Measurements from ENCODE around the gene APP.
"Not testable (repeated sequence)": the region's sequence is repeated elsewhere in the genome, so short reads cannot be mapped to it uniquely, and the experiment has no call there.

APP gene

GRCh38 chr21:26082549-26082948, 88.0 kb downstream of the APP start:
- Histone ChIP-seq H3K9ac (ENCODE audit: low read length) (no peak overlapping the region), H3K4me3 (ENCODE audit: low read length) (no peak overlapping the region), H2AFZ (ENCODE audit: low read length) (no peak overlapping the region), H3K4me1 (ENCODE audit: low read length) (peaks cover 4% of the 10 kb centered on the region; the same call in 1 of the 2 replicates), H3K9me2 (replicated peaks; ENCODE audit: insufficient read depth, low read length) (no peaks in the 10 kb centered on the region), H3K27me3 (replicated peaks; ENCODE audit: insufficient read depth, low read length) (no peaks in the 10 kb centered on the region), H3K9me3 (replicated peaks; ENCODE audit: insufficient read depth, low read length) (no peaks in the 10 kb centered on the region), H3F3A (ENCODE audit: insufficient read depth, low read length) (no peaks in the 10 kb centered on the region), H3K79me2 (ENCODE audit: low read length) (peaks cover 28% of the 10 kb centered on the region), H3K27ac (ENCODE audit: low read length) (no peak overlapping the region), H4K20me1 (ENCODE audit: insufficient read depth, low read length) (no peaks in the 10 kb centered on the region; the same call in 1 of the 2 replicates), H3K4me2 (ENCODE audit: low read depth, low read length) (no peak overlapping the region), H3K36me3 (replicated peaks; ENCODE audit: insufficient read depth, low read length) (no peaks in the 10 kb centered on the region)
- TF ChIP-seq EZH2phosphoT487 (IDR thresholded peaks at IDR 0.05; ENCODE audit: low read length) (no peak), EZH2 (optimal IDR thresholded peaks at IDR 0.05; ENCODE audit: low read depth, low read length) (no peak)
- TF ChIP-seq, protein P1, sequence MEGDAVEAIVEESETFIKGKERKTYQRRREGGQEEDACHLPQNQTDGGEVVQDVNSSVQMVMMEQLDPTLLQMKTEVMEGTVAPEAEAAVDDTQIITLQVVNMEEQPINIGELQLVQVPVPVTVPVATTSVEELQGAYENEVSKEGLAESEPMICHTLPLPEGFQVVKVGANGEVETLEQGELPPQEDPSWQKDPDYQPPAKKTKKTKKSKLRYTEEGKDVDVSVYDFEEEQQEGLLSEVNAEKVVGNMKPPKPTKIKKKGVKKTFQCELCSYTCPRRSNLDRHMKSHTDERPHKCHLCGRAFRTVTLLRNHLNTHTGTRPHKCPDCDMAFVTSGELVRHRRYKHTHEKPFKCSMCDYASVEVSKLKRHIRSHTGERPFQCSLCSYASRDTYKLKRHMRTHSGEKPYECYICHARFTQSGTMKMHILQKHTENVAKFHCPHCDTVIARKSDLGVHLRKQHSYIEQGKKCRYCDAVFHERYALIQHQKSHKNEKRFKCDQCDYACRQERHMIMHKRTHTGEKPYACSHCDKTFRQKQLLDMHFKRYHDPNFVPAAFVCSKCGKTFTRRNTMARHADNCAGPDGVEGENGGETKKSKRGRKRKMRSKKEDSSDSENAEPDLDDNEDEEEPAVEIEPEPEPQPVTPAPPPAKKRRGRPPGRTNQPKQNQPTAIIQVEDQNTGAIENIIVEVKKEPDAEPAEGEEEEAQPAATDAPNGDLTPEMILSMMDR (IDR thresholded peaks at IDR 0.05; ENCODE audit: low read length) = no peak
- DNase-seq = no peak

- not testable (repeated sequence) for H3K36me3 ChIP-seq (replicated peaks; ENCODE audit: insufficient read depth, low read length); H3K9me3 ChIP-seq (replicated peaks; ENCODE audit: insufficient read depth, low read length); DNase-seq; H3K9me2 ChIP-seq (replicated peaks; ENCODE audit: insufficient read depth, low read length); H3K4me1 ChIP-seq (ENCODE audit: low read length); H3K4me3 ChIP-seq (ENCODE audit: low read length); H2AFZ ChIP-seq (ENCODE audit: low read length); H3K4me2 ChIP-seq (ENCODE audit: low read depth, low read length); H3K27ac ChIP-seq (ENCODE audit: low read length); H3K9ac ChIP-seq (ENCODE audit: low read length); H3K27me3 ChIP-seq (replicated peaks; ENCODE audit: insufficient read depth, low read length); H3F3A ChIP-seq (ENCODE audit: insufficient read depth, low read length); H4K20me1 ChIP-seq (ENCODE audit: insufficient read depth, low read length)
- H3K79me2 ChIP-seq (ENCODE audit: low read length) = peaks cover 22% of the 10 kb centered on the region
These were observed 89.3 kb downstream of the APP start for GRCh38 chr21:26081175-26081760.

DNA sequence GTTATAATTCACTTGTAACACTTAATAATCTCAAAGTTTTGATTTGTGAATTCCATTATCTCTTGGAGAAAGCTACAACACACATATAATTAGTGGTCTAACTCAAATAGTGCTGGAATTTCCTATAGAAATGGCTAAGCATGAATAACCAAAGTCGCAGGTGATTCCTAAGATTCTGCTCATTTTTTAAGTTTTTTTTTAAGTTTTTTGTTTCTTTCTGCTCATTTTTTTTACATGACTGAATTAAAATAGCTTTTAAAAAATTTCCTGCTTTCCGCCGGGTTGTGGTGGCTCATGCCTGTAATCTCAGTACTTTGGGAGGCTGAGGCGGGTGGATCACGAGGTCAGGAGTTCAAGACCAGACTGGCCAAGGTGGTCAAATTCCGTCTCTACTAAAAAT, 90.4 kb downstream of the APP start:
- H3K27ac ChIP-seq (ENCODE audit: low read length) = no peak overlapping the region
- no peaks in the 10 kb centered on the region for H3F3A ChIP-seq (ENCODE audit: insufficient read depth, low read length)
- H3K79me2 ChIP-seq (ENCODE audit: low read length) = peaks cover 22% of the 10 kb centered on the region
- H3K4me1 ChIP-seq (ENCODE audit: low read length) = peaks cover 4% of the 10 kb centered on the region; the same call in 1 of the 2 replicates
- no peaks in the 10 kb centered on the region for H3K27me3 ChIP-seq (replicated peaks; ENCODE audit: insufficient read depth, low read length)
- no peaks in the 10 kb centered on the region for H3K9me2 ChIP-seq (replicated peaks; ENCODE audit: insufficient read depth, low read length)
- no peak overlapping the region for H3K9ac ChIP-seq (ENCODE audit: low read length)
- H3K4me2 ChIP-seq (ENCODE audit: low read depth, low read length) = no peak overlapping the region
- no peak overlapping the region for H2AFZ ChIP-seq (ENCODE audit: low read length)
- DNase-seq = no peak
- H3K36me3 ChIP-seq (replicated peaks; ENCODE audit: insufficient read depth, low read length) = no peaks in the 10 kb centered on the region
- no peak overlapping the region for H3K4me3 ChIP-seq (ENCODE audit: low read length)
- TF ChIP-seq, protein P1 (IDR thresholded peaks at IDR 0.05; ENCODE audit: low read length) = no peak
- TF ChIP-seq EZH2 (optimal IDR thresholded peaks at IDR 0.05; ENCODE audit: low read depth, low read length) = no peak
- no peak for TF ChIP-seq EZH2phosphoT487 (IDR thresholded peaks at IDR 0.05; ENCODE audit: low read length)
- H4K20me1 ChIP-seq (ENCODE audit: insufficient read depth, low read length) = no peaks in the 10 kb centered on the region
- H3K9me3 ChIP-seq (replicated peaks; ENCODE audit: insufficient read depth, low read length) = no peaks in the 10 kb centered on the region

DNA sequence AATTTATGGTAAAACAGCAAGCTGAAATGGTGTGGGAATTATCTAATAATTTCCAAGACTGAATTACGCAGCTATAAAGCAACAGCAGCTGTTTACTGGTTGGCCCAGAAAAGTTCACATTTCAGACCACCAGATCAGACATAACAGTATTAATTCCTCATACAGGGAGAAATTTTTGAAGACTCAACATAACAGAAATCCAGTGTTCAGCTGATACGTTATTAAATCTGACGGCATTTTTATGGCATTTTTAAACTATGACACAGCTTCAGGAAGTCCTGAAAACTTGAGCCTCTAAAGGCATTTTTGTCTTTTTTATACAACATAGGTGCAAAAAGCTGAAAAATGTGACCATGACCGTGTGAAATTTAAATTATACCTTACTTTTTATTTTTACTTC, 91.2 kb downstream of the APP start:
- peaks cover 4% of the 10 kb centered on the region; the same call in 1 of the 2 replicates for H3K4me1 ChIP-seq (ENCODE audit: low read length)
- no peak overlapping the region for H3K27ac ChIP-seq (ENCODE audit: low read length)
- DNase-seq = no peak

More for the DNA sequence above, 91.2 kb downstream of the APP start:
- Histone ChIP-seq H2AFZ (ENCODE audit: low read length) (no peak overlapping the region), H3K9ac (ENCODE audit: low read length) (no peak overlapping the region), H3K4me3 (ENCODE audit: low read length) (no peak overlapping the region), H3K9me3 (replicated peaks; ENCODE audit: insufficient read depth, low read length) (no peaks in the 10 kb centered on the region), H3K79me2 (ENCODE audit: low read length) (peaks cover 20% of the 10 kb centered on the region), H3K27me3 (replicated peaks; ENCODE audit: insufficient read depth, low read length) (no peaks in the 10 kb centered on the region), H3K4me2 (ENCODE audit: low read depth, low read length) (no peak overlapping the region), H3K9me2 (replicated peaks; ENCODE audit: insufficient read depth, low read length) (no peaks in the 10 kb centered on the region), H4K20me1 (ENCODE audit: insufficient read depth, low read length) (no peaks in the 10 kb centered on the region), H3K36me3 (replicated peaks; ENCODE audit: insufficient read depth, low read length) (no peaks in the 10 kb centered on the region), H3F3A (ENCODE audit: insufficient read depth, low read length) (no peaks in the 10 kb centered on the region)
- TF ChIP-seq EZH2 (optimal IDR thresholded peaks at IDR 0.05; ENCODE audit: low read depth, low read length) (no peak), EZH2phosphoT487 (IDR thresholded peaks at IDR 0.05; ENCODE audit: low read length) (no peak)
- TF ChIP-seq, protein P1 (IDR thresholded peaks at IDR 0.05; ENCODE audit: low read length) = no peak
